Measurements from ENCODE around the gene DHDDS.

DNA sequence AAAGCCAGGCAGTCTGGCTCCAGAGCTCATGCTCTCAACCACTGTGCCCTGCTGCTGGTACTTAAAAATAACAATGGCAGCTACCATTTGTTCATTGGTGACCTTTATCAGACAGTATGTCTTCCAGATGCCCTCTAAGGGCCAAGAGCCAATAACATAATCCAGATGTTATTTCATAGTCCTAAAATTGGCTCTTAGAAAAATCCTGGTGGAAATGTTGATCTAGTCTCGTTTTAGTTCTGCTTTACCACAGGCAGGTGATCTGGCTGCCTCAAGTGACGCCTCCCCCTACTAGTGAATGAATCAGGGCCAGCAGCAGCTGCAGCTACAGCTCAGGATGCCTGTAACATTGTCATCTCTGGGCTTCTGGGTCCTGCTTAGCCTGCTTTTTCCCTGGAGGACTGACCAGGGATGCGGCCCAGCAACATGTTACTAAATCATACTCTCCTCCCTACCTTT, 27.5 kb downstream of the DHDDS start:
- TF ChIP-seq, protein P1, sequence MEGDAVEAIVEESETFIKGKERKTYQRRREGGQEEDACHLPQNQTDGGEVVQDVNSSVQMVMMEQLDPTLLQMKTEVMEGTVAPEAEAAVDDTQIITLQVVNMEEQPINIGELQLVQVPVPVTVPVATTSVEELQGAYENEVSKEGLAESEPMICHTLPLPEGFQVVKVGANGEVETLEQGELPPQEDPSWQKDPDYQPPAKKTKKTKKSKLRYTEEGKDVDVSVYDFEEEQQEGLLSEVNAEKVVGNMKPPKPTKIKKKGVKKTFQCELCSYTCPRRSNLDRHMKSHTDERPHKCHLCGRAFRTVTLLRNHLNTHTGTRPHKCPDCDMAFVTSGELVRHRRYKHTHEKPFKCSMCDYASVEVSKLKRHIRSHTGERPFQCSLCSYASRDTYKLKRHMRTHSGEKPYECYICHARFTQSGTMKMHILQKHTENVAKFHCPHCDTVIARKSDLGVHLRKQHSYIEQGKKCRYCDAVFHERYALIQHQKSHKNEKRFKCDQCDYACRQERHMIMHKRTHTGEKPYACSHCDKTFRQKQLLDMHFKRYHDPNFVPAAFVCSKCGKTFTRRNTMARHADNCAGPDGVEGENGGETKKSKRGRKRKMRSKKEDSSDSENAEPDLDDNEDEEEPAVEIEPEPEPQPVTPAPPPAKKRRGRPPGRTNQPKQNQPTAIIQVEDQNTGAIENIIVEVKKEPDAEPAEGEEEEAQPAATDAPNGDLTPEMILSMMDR (conservative IDR thresholded peaks at IDR 0.05; ENCODE audit: low read length): no peak
- no peak for TF ChIP-seq EZH2phosphoT487 (IDR thresholded peaks at IDR 0.05; ENCODE audit: borderline replicate concordance, low read depth, low read length)
